GM12878 (cell line): ENCODE measurements around the gene RALBP1. TPM values are rescaled to one million over a fixed set of nuclear protein-coding genes. Genes with fewer than 3 reads are reported as not detected.

ENCODE experiments used
- ATAC-seq: fragments of 200-7000 bp; cut with Tn5 transposase; 3 replicates; pipeline ENCODE4 v1.9.1; 2020; ENCODE audit warnings: mild to moderate bottlenecking, moderate library complexity
- BruUV-seq: library from RNA; stranded (reverse); fragments of 400-500 nt; replicated peaks from 2 replicates; lab custom pipeline; 2021; lab: Mats Ljungman, UMichigan
- CTCF ChIA-PET: fragments of 300-600 bp; sonication (Branson Sonifier 250); formaldehyde crosslinking; extraction: SDS; loops from one replicate; lab custom pipeline; 2021; ENCODE audit warnings: inconsistent platforms; lab: Yijun Ruan, JAX
- POLR2A ChIA-PET: fragments of 350-600 bp; formaldehyde crosslinking; extraction: SDS; loops from one replicate; lab custom pipeline; 2021; ENCODE audit warnings: inconsistent platforms; lab: Charles Lee
- RAD21 ChIA-PET: fragments of 300-600 bp; sonication (Branson Sonifier 250); formaldehyde crosslinking; loops from one replicate; lab custom pipeline; 2023; ENCODE audit warnings: antibody characterized with exemption; ENCODE audit not compliant: unreplicated experiment; lab: Charles Lee
- SMC1A ChIA-PET: fragments of 300-600 bp; sonication (Branson Sonifier 250); formaldehyde crosslinking; loops from one replicate; lab custom pipeline; 2023; ENCODE audit not compliant: unreplicated experiment, uncharacterized antibody; lab: Charles Lee
- DNase-seq: peaks from one replicate; pipeline ENCODE4 v3.0.0-alpha.2; 2011; ENCODE audit warnings: low read depth, low spot score
- FAIRE-seq: peaks from 3 replicates; lab custom pipeline; 2011; peaks lifted over from hg19 to GRCh38; lab: Jason Lieb, UNC
- H2AFZ ChIP-seq: 2 replicates; pipeline ENCODE4 v1.6.0; 2011; ENCODE audit warnings: low read depth, low read length, control low read depth; ENCODE audit not compliant: control insufficient read depth
- H3K27ac ChIP-seq: 2 replicates; pipeline ENCODE4 v1.5.1; 2011; ENCODE audit warnings: control low read depth; ENCODE audit not compliant: control insufficient read depth, insufficient read depth
- H3K27me3 ChIP-seq, 2 experiments: replicated peaks in 1 of 2; 2 replicates each; pipeline versions ENCODE4 v1.6.0 to v1.6.1; 2011; ENCODE audit warnings: low read length in 1 of 2; ENCODE audit not compliant: control insufficient read depth in 2 of 2, insufficient read depth in 2 of 2
- H3K36me3 ChIP-seq, 2 experiments: 2 replicates each; pipeline ENCODE4 v1.5.1; 2011; ENCODE audit warnings: low read length in 1 of 2; ENCODE audit not compliant: control insufficient read depth in 2 of 2, insufficient read depth in 2 of 2
- H3K4me1 ChIP-seq: 2 replicates; pipeline ENCODE4 v1.6.1; 2011; ENCODE audit warnings: mild to moderate bottlenecking, low read length, moderate library complexity, mixed read lengths; ENCODE audit not compliant: control insufficient read depth, insufficient read depth
- H3K4me2 ChIP-seq: 2 replicates; pipeline ENCODE4 v1.6.0; 2011; ENCODE audit warnings: control low read depth; ENCODE audit not compliant: control insufficient read depth, insufficient read depth
- H3K4me3 ChIP-seq: fragments of 200-600 bp; sonication (generic); 2 replicates; pipeline ENCODE4 v1.5.1; 2016
- H3K79me2 ChIP-seq: 2 replicates; pipeline ENCODE4 v1.6.0; 2011; ENCODE audit warnings: low read length; ENCODE audit not compliant: control insufficient read depth, insufficient read depth
- H3K9ac ChIP-seq: 2 replicates; pipeline ENCODE4 v1.8.0; 2011; ENCODE audit warnings: low read length, control low read depth, mixed read lengths; ENCODE audit not compliant: control insufficient read depth, insufficient read depth
- H3K9me3 ChIP-seq: replicated peaks from 3 replicates; pipeline ENCODE4 v1.5.1; 2011; ENCODE audit warnings: mild to moderate bottlenecking, low read length; ENCODE audit not compliant: control insufficient read depth, insufficient read depth
- H4K20me1 ChIP-seq: 2 replicates; pipeline ENCODE4 v1.6.0; 2011; ENCODE audit not compliant: control insufficient read depth, insufficient read depth
- CEBPB ChIP-seq, 2 experiments: fragments of 150-350 bp in 1 of 2; IDR thresholded peaks; 2 replicates each; pipeline ENCODE4 v1.6.1; 2012 to 2014; ENCODE audit warnings: low read depth in 2 of 2, low read length in 2 of 2, borderline replicate concordance in 1 of 2, inconsistent platforms in 1 of 2
- CHD2 ChIP-seq: IDR thresholded peaks from 2 replicates; pipeline ENCODE4 v1.6.1; 2011; ENCODE audit warnings: low read depth, low read length, improper control_type of control experiment, borderline replicate concordance
- FOS ChIP-seq: IDR thresholded peaks from 3 replicates; pipeline ENCODE4 v1.6.1; 2011; ENCODE audit warnings: borderline replicate concordance; ENCODE audit not compliant: insufficient read length; ENCODE audit errors: extremely low read depth
- JUND ChIP-seq: IDR thresholded peaks from 2 replicates; pipeline ENCODE4 v1.6.1; 2012; ENCODE audit warnings: low read depth, mild to moderate bottlenecking, low read length, improper control_type of control experiment, moderate library complexity
- KLF5 ChIP-seq: fragments of 450-650 bp; IDR thresholded peaks from 2 replicates; pipeline ENCODE4 v1.6.1; 2014; ENCODE audit warnings: mild to moderate bottlenecking; ENCODE audit not compliant: partially characterized antibody
- LARP7 ChIP-seq: fragments of 450-650 bp; IDR thresholded peaks from 2 replicates; pipeline ENCODE4 v1.6.1; 2017; ENCODE audit warnings: mild to moderate bottlenecking
- NKRF ChIP-seq: fragments of 450-650 bp; conservative IDR thresholded peaks from 2 replicates; pipeline ENCODE4 v1.6.1; 2017; ENCODE audit warnings: mild to moderate bottlenecking, moderate library complexity
- PBX3 ChIP-seq: IDR thresholded peaks from 2 replicates; pipeline ENCODE4 v1.6.1; 2011; ENCODE audit warnings: mild to moderate bottlenecking, low read depth, low read length, moderate library complexity; ENCODE audit not compliant: insufficient replicate concordance
- RAD21 ChIP-seq: IDR thresholded peaks from 2 replicates; pipeline ENCODE4 v1.6.1; 2011; ENCODE audit warnings: mild to moderate bottlenecking, low read depth, low read length, moderate library complexity; ENCODE audit not compliant: insufficient read depth
- RUNX3 ChIP-seq: IDR thresholded peaks from 2 replicates; pipeline ENCODE4 v1.6.1; 2012; ENCODE audit warnings: low read length, inconsistent platforms
- TBL1XR1 ChIP-seq: IDR thresholded peaks from 2 replicates; pipeline ENCODE4 v1.6.1; 2012; ENCODE audit warnings: low read depth, low read length, improper control_type of control experiment
- TCF3 ChIP-seq: IDR thresholded peaks from 2 replicates; pipeline ENCODE4 v1.6.1; 2012; ENCODE audit warnings: low read depth, mild to moderate bottlenecking, low read length, borderline replicate concordance; ENCODE audit not compliant: insufficient read depth
- USF1 ChIP-seq: IDR thresholded peaks from 2 replicates; pipeline ENCODE4 v1.6.1; 2011; ENCODE audit warnings: borderline replicate concordance, low read depth, mild to moderate bottlenecking, moderate library complexity, mixed read lengths, low read length; ENCODE audit not compliant: insufficient read depth; ENCODE audit errors: extremely low read length
- WGBS: methylation state at CpG from one replicate; pipeline ENCODE4 v1.1.6; 2016; ENCODE audit warnings: low lambda C conversion rate; ENCODE audit not compliant: insufficient replicate concordance, insufficient coverage; ENCODE audit errors: missing lambda C conversion rate; 5-methylcytosine and 5-hydroxymethylcytosine counted together
- in situ Hi-C: fragments of 300-500 bp; cut with MboI; formaldehyde crosslinking; loops from 9 replicates; pipeline ENCODE4 v1.14.3; 2018; ENCODE audit warnings: mixed read lengths
- intact Hi-C: fragments of 100-400 bp; cut with micrococcal nuclease; formaldehyde crosslinking; loops from one replicate; pipeline ENCODE4 v1.14.2; 2022; ENCODE audit not compliant: unreplicated experiment
- polyA plus RNA-seq, 11 experiments: library from polyadenylated mRNA; depleted of rRNA in 4 of 11; unstranded in 6 of 11; stranded (reverse) in 5 of 11; fragments of >200 nt; fragmentation: Nextera tagmentation in 4 of 11; fragmentation: Illumina TruSeq in 1 of 11; extraction: Ambion mirVana in 4 of 11; extraction: Trizol in 1 of 11; gene quantifications; 1 replicate in 1 of 11; 2 replicates in 10 of 11; pipeline versions ENCODE4 v1.2.1 to v1.2.3, GENCODE V29; 2011 to 2016; ENCODE audit warnings: inconsistent platforms in 2 of 11, missing spikeins in 2 of 11, low read depth in 1 of 11
- total RNA-seq, 4 experiments: library from RNA; depleted of rRNA in 3 of 4; stranded (reverse); fragments of >200 nt in 3 of 4; fragmentation: Illumina TruSeq in 1 of 4; extraction: Trizol in 1 of 4; gene quantifications; 2 replicates each; pipeline versions ENCODE4 v1.2.1 to v1.2.3, GENCODE V29; 2013 to 2021
- TF ChIP-seq, protein P1 (sequence below): fragments of 450-650 bp; IDR thresholded peaks from 2 replicates; pipeline ENCODE4 v1.6.1; 2016; ENCODE audit warnings: mild to moderate bottlenecking, moderate library complexity, borderline replicate concordance

The RALBP1 gene
- total and polyA plus RNA-seq, 10 of the 15 experiments (the other 5 are each of a cell fraction or from before 2014, with no cell fraction given): 11.2 to 46.9 (median 41.8) TPM

DNA sequence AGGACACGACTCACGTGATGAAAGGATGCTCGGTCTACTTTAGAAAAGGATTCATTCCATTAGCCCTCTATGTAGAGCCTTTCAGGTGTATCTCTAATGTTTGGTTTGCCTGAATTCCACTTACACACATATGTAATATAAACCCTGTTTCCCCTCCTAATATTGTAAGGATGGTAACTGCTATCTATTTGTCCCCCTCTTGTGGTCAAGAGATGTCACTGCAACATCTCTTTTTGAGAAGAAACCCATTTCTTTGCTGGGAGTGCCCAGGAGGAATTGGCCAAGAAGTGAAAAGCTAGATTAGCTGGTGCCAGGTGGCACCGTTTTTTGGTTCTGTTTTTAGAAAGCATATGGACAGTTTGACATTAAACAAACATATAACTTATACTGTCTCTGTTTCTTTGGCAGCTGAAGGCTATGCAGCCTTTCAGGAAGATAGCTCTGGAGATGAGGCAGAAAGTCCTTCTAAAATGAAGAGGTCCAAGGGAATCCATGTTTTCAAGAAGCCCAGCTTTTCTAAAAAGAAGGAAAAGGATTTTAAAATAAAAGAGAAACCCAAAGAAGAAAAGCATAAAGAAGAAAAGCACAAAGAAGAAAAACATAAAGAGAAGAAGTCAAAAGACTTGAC is 41.2 kb downstream of the RALBP1 start:
- peak; percentile 81 for FAIRE-seq
- WGBS: 75% methylated on average over 4 of the region's 4 CpGs
- BruUV-seq: no TSS peak
- POLR2A ChIA-PET: interaction anchor here (0.6 to 0.7 kb wide), 2 partner anchors 306 to 393 kb away, joined by 3 read pairs; no protein-coding TSS in a partner anchor
- no peaks in the 10 kb centered on the region for H3K4me1 ChIP-seq
- H3K27ac ChIP-seq: no peak overlapping the region
- no peak overlapping the region for H3K9ac ChIP-seq
- intact Hi-C loops: loop anchor here (1.0 to 5.0 kb wide), 5 partner anchors 79 to 443 kb away; partner anchors contain the start of gene TWSG1
- H4K20me1 ChIP-seq: no peaks in the 10 kb centered on the region
- SMC1A ChIA-PET: interaction anchor here (0.6 to 4.0 kb wide), 36 partner anchors 9 to 820 kb away, joined by 3 to 30 read pairs (median 3); no protein-coding TSS in a partner anchor
- H3K36me3 ChIP-seq: peaks cover 2 to 11% of the 10 kb centered on the region in 2 experiments; a peak in 3 of 4 replicates
- CTCF ChIA-PET: interaction anchor here (0.7 to 3.5 kb wide), 39 partner anchors 9 to 863 kb away, joined by 3 to 31 read pairs (median 3); partner anchors contain the start of gene TWSG1
- no peaks in the 10 kb centered on the region; the same call in 1 of the 2 replicates for H3K79me2 ChIP-seq
- peak; percentile 74 for ATAC-seq
- no peak overlapping the region for H2AFZ ChIP-seq
- no peaks in the 10 kb centered on the region for H3K27me3 ChIP-seq
- DNase-seq: peak; percentile 17
- H3K4me2 ChIP-seq: no peak overlapping the region
- H3K9me3 ChIP-seq: no peaks in the 10 kb centered on the region
- in situ Hi-C loops: no loop called here
- no peak overlapping the region for H3K4me3 ChIP-seq
- RAD21 ChIA-PET: interaction anchor here (0.7 to 1.7 kb wide), 13 partner anchors 10 to 862 kb away, joined by 3 to 7 read pairs (median 3); partner anchors contain the start of gene TWSG1
- TF ChIP-seq, protein P1, sequence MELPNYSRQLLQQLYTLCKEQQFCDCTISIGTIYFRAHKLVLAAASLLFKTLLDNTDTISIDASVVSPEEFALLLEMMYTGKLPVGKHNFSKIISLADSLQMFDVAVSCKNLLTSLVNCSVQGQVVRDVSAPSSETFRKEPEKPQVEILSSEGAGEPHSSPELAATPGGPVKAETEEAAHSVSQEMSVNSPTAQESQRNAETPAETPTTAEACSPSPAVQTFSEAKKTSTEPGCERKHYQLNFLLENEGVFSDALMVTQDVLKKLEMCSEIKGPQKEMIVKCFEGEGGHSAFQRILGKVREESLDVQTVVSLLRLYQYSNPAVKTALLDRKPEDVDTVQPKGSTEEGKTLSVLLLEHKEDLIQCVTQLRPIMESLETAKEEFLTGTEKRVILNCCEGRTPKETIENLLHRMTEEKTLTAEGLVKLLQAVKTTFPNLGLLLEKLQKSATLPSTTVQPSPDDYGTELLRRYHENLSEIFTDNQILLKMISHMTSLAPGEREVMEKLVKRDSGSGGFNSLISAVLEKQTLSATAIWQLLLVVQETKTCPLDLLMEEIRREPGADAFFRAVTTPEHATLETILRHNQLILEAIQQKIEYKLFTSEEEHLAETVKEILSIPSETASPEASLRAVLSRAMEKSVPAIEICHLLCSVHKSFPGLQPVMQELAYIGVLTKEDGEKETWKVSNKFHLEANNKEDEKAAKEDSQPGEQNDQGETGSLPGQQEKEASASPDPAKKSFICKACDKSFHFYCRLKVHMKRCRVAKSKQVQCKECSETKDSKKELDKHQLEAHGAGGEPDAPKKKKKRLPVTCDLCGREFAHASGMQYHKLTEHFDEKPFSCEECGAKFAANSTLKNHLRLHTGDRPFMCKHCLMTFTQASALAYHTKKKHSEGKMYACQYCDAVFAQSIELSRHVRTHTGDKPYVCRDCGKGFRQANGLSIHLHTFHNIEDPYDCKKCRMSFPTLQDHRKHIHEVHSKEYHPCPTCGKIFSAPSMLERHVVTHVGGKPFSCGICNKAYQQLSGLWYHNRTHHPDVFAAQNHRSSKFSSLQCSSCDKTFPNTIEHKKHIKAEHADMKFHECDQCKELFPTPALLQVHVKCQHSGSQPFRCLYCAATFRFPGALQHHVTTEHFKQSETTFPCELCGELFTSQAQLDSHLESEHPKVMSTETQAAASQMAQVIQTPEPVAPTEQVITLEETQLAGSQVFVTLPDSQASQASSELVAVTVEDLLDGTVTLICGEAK: no peak
- no peak for TF ChIP-seq CHD2
- no peak for TF ChIP-seq KLF5
- peak; percentile 51; the same call in 1 of the 2 replicates for TF ChIP-seq RUNX3
- no peak for TF ChIP-seq LARP7
- no peak for TF ChIP-seq USF1
- no peak for TF ChIP-seq FOS
- peak; percentile 95 for TF ChIP-seq RAD21
- TF ChIP-seq PBX3: no peak
- TF ChIP-seq TCF3: no peak
- no peak for TF ChIP-seq TBL1XR1
- no peak for TF ChIP-seq NKRF
- no peak for TF ChIP-seq JUND
- no peak for TF ChIP-seq CEBPB (IDR thresholded peaks at IDR 0.05; ENCODE audit: borderline replicate concordance in 1 of 2, low read depth in 2 of 2, low read length in 2 of 2)
